ENCODE results near the gene TECR. TPM values are rescaled to one million over a fixed set of nuclear protein-coding genes. Genes with fewer than 3 reads are reported as not detected.

The TECR gene
- polyA plus RNA-seq, 1 donor from 2014 or later, result 31.4 TPM

GRCh38 chr19:14555918-14556661 is 26.7 kb downstream of the TECR start:
- H3K27me3 ChIP-seq (ENCODE audit: insufficient read depth, low read depth, low read length), result no peaks in the 10 kb centered on the region
- no peak overlapping the region for H3K4me3 ChIP-seq (ENCODE audit: low read length)
- H3F3A ChIP-seq (ENCODE audit: insufficient read depth, low read length, poor library complexity, severe bottlenecking), result no peaks in the 10 kb centered on the region
- H3K27ac ChIP-seq (ENCODE audit: low read length), result no peak overlapping the region
- no peaks in the 10 kb centered on the region for H3K9me2 ChIP-seq (ENCODE audit: insufficient read depth, low read length)
- no peaks in the 10 kb centered on the region for H3K9me3 ChIP-seq (ENCODE audit: low read length)
- H4K20me1 ChIP-seq (ENCODE audit: insufficient read depth), result no peaks in the 10 kb centered on the region
- H3K9ac ChIP-seq (ENCODE audit: low read length), result no peak overlapping the region
- H3K36me3 ChIP-seq (ENCODE audit: insufficient read depth, low read length), result no peaks in the 10 kb centered on the region
- H3K79me2 ChIP-seq (replicated peaks; ENCODE audit: insufficient read depth, low read length), result no peaks in the 10 kb centered on the region
- no peak overlapping the region for H2AFZ ChIP-seq (ENCODE audit: low read depth, low read length)
- H3K4me2 ChIP-seq (ENCODE audit: low read length), result no peak overlapping the region
- TF ChIP-seq RAD21 (conservative IDR thresholded peaks at IDR 0.05), result no peak
- TF ChIP-seq REST (IDR thresholded peaks at IDR 0.05; ENCODE audit: borderline replicate concordance), result no peak
- no peak for TF ChIP-seq TAF1 (IDR thresholded peaks at IDR 0.05; ENCODE audit: low read depth)
- no peak for TF ChIP-seq CTCF (IDR thresholded peaks at IDR 0.05; ENCODE audit: poor library complexity, severe bottlenecking)
- TF ChIP-seq SMC3 (conservative IDR thresholded peaks at IDR 0.05; ENCODE audit: poor library complexity), result no peak
- no peak for TF ChIP-seq POLR2AphosphoS5 (IDR thresholded peaks at IDR 0.05)
- no peak for TF ChIP-seq EP300 (conservative IDR thresholded peaks at IDR 0.05; ENCODE audit: poor library complexity, severe bottlenecking)

GRCh38 chr19:14556662-14557188 is 27.3 kb downstream of the TECR start:
- Histone ChIP-seq H3K9me2 (ENCODE audit: insufficient read depth, low read length) (no peaks in the 10 kb centered on the region), H2AFZ (ENCODE audit: low read depth, low read length) (no peak overlapping the region), H3K36me3 (ENCODE audit: insufficient read depth, low read length) (no peaks in the 10 kb centered on the region), H3K9ac (ENCODE audit: low read length) (no peak overlapping the region), H3K27ac (ENCODE audit: low read length) (no peak overlapping the region), H4K20me1 (ENCODE audit: insufficient read depth) (no peaks in the 10 kb centered on the region), H3K27me3 (ENCODE audit: insufficient read depth, low read depth, low read length) (no peaks in the 10 kb centered on the region), H3K4me3 (ENCODE audit: low read length) (no peak overlapping the region), H3F3A (ENCODE audit: insufficient read depth, low read length, poor library complexity, severe bottlenecking) (no peaks in the 10 kb centered on the region), H3K79me2 (replicated peaks; ENCODE audit: insufficient read depth, low read length) (no peaks in the 10 kb centered on the region), H3K4me2 (ENCODE audit: low read length) (no peak overlapping the region), H3K9me3 (ENCODE audit: low read length) (no peaks in the 10 kb centered on the region)
- TF ChIP-seq CTCF (IDR thresholded peaks at IDR 0.05; ENCODE audit: poor library complexity, severe bottlenecking) (peak; percentile 67), POLR2AphosphoS5 (IDR thresholded peaks at IDR 0.05) (no peak), SMC3 (conservative IDR thresholded peaks at IDR 0.05; ENCODE audit: poor library complexity) (peak; percentile 30), EZH2 (IDR thresholded peaks at IDR 0.05; ENCODE audit: borderline replicate concordance, insufficient read depth, low read length, poor library complexity, severe bottlenecking) (no peak)
